WTC11 (cell line): Measurements from ENCODE around the gene LHFPL6.

Experiments
- ELF4 ChIP-seq: sonication (generic); formaldehyde crosslinking; IDR thresholded peaks from 2 replicates; pipeline ENCODE4 v1.8.1; 2022; ENCODE audit warnings: low read depth, mild to moderate bottlenecking, moderate library complexity, missing genetic modification reagents
- KAT7 ChIP-seq: sonication (generic); formaldehyde crosslinking; IDR thresholded peaks from 2 replicates; pipeline ENCODE4 v1.8.1; 2023; ENCODE audit warnings: missing genetic modification reagents, mild to moderate bottlenecking, borderline replicate concordance
- NFYB ChIP-seq: sonication (generic); formaldehyde crosslinking; conservative IDR thresholded peaks from 2 replicates; pipeline ENCODE4 v1.8.0; 2022; ENCODE audit warnings: low read depth, missing genetic modification reagents
- ZNF263 ChIP-seq: sonication (generic); formaldehyde crosslinking; IDR thresholded peaks from 2 replicates; pipeline ENCODE4 v1.8.1; 2022; ENCODE audit warnings: low read depth, mild to moderate bottlenecking, moderate library complexity, missing genetic modification reagents
- TF ChIP-seq, protein P1 (sequence below): fragments of 200-600 bp; IDR thresholded peaks from 2 replicates; pipeline ENCODE4 v1.8.0; 2022; ENCODE audit warnings: antibody characterized with exemption
- TF ChIP-seq, protein P2 (sequence below): sonication (generic); formaldehyde crosslinking; IDR thresholded peaks from 2 replicates; pipeline ENCODE4 v1.8.0; 2022; ENCODE audit warnings: missing genetic modification reagents
- TF ChIP-seq, protein P3 (sequence below): fragments of 250-450 bp; sonication (Bioruptor Pico); IDR thresholded peaks from 2 replicates; pipeline ENCODE4 v1.8.0; 2021; ENCODE audit warnings: mild to moderate bottlenecking

DNA sequence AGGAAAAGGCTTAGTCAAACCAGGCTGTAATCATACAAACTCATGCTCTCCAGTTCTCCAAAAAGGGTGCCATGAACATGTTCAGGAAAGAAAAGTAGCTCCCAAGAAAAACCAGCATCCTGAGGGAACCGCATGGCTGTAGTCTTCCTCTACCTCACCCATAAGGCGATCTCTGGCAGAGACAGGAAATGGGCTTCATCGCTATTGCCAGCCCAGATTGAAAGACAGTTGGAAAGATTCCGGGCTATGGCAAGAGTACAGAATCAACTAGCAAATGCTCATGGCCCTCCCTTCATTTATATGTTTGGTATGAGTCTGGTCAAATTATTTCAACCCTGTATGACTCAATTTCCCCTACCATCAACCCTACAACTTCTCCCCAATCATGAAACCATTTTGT lies 140.1 kb downstream of the LHFPL6 start:
- TF ChIP-seq, protein P1, sequence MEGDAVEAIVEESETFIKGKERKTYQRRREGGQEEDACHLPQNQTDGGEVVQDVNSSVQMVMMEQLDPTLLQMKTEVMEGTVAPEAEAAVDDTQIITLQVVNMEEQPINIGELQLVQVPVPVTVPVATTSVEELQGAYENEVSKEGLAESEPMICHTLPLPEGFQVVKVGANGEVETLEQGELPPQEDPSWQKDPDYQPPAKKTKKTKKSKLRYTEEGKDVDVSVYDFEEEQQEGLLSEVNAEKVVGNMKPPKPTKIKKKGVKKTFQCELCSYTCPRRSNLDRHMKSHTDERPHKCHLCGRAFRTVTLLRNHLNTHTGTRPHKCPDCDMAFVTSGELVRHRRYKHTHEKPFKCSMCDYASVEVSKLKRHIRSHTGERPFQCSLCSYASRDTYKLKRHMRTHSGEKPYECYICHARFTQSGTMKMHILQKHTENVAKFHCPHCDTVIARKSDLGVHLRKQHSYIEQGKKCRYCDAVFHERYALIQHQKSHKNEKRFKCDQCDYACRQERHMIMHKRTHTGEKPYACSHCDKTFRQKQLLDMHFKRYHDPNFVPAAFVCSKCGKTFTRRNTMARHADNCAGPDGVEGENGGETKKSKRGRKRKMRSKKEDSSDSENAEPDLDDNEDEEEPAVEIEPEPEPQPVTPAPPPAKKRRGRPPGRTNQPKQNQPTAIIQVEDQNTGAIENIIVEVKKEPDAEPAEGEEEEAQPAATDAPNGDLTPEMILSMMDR: no peak
- TF ChIP-seq ELF4 (CRISPR knock-in tag) (no peak), ZNF263 (CRISPR knock-in tag) (no peak), NFYB (no peak), KAT7 (no peak)
- TF ChIP-seq, protein P2, sequence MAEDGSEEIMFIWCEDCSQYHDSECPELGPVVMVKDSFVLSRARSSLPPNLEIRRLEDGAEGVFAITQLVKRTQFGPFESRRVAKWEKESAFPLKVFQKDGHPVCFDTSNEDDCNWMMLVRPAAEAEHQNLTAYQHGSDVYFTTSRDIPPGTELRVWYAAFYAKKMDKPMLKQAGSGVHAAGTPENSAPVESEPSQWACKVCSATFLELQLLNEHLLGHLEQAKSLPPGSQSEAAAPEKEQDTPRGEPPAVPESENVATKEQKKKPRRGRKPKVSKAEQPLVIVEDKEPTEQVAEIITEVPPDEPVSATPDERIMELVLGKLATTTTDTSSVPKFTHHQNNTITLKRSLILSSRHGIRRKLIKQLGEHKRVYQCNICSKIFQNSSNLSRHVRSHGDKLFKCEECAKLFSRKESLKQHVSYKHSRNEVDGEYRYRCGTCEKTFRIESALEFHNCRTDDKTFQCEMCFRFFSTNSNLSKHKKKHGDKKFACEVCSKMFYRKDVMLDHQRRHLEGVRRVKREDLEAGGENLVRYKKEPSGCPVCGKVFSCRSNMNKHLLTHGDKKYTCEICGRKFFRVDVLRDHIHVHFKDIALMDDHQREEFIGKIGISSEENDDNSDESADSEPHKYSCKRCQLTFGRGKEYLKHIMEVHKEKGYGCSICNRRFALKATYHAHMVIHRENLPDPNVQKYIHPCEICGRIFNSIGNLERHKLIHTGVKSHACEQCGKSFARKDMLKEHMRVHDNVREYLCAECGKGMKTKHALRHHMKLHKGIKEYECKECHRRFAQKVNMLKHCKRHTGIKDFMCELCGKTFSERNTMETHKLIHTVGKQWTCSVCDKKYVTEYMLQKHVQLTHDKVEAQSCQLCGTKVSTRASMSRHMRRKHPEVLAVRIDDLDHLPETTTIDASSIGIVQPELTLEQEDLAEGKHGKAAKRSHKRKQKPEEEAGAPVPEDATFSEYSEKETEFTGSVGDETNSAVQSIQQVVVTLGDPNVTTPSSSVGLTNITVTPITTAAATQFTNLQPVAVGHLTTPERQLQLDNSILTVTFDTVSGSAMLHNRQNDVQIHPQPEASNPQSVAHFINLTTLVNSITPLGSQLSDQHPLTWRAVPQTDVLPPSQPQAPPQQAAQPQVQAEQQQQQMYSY (CRISPR knock-in tag): no peak
- TF ChIP-seq, protein P3, sequence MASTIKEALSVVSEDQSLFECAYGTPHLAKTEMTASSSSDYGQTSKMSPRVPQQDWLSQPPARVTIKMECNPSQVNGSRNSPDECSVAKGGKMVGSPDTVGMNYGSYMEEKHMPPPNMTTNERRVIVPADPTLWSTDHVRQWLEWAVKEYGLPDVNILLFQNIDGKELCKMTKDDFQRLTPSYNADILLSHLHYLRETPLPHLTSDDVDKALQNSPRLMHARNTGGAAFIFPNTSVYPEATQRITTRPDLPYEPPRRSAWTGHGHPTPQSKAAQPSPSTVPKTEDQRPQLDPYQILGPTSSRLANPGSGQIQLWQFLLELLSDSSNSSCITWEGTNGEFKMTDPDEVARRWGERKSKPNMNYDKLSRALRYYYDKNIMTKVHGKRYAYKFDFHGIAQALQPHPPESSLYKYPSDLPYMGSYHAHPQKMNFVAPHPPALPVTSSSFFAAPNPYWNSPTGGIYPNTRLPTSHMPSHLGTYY (CRISPR knock-in tag): no peak
